GM23338 (cell line): ENCODE data around the gene DPH2. TPM values are rescaled to one million over a fixed set of nuclear protein-coding genes. Genes with fewer than 3 reads are reported as not detected.

ENCODE experiments used
- ATAC-seq: fragments of 200-7000 bp; cut with Tn5 transposase; 3 replicates; pipeline ENCODE4 v1.9.1; 2020
- DNase-seq: peaks from one replicate; pipeline ENCODE4 v3.0.0-alpha.2; 2015; ENCODE audit warnings: low spot score
- H2AFZ ChIP-seq: fragments of 200-600 bp; sonication (generic); 2 replicates; pipeline ENCODE4 v1.8.0; 2016; ENCODE audit warnings: antibody characterized with exemption, mild to moderate bottlenecking, moderate library complexity
- H3F3A ChIP-seq: fragments of 200-600 bp; sonication (generic); replicated peaks from 2 replicates; pipeline ENCODE4 v1.8.0; 2017; ENCODE audit warnings: antibody characterized with exemption, mixed run types, low read depth
- H3K27ac ChIP-seq: fragments of 200-600 bp; sonication (generic); 2 replicates; pipeline ENCODE4 v1.6.1; 2016; ENCODE audit warnings: low read depth
- H3K27me3 ChIP-seq: fragments of 200-600 bp; sonication (generic); 2 replicates; pipeline ENCODE4 v1.8.0; 2016; ENCODE audit warnings: mild to moderate bottlenecking, mixed run types, moderate library complexity; ENCODE audit not compliant: insufficient read depth
- H3K36me3 ChIP-seq: fragments of 200-600 bp; sonication (generic); 2 replicates; pipeline ENCODE4 v1.8.0; 2016; ENCODE audit warnings: mild to moderate bottlenecking; ENCODE audit not compliant: insufficient read depth
- H3K4me1 ChIP-seq: fragments of 200-600 bp; sonication (generic); 2 replicates; pipeline ENCODE4 v1.8.0; 2016; ENCODE audit warnings: mild to moderate bottlenecking, moderate library complexity; ENCODE audit not compliant: insufficient read depth
- H3K4me2 ChIP-seq: fragments of 200-600 bp; sonication (generic); 2 replicates; pipeline ENCODE4 v1.7.1; 2017; ENCODE audit warnings: mixed run types
- H3K4me3 ChIP-seq: fragments of 200-600 bp; sonication (generic); 2 replicates; pipeline ENCODE4 v1.6.1; 2016; ENCODE audit warnings: mixed run types
- H3K79me2 ChIP-seq: fragments of 200-600 bp; sonication (generic); replicated peaks from 2 replicates; pipeline ENCODE4 v1.8.0; 2017; ENCODE audit warnings: mild to moderate bottlenecking; ENCODE audit not compliant: insufficient read depth
- H3K9me2 ChIP-seq: fragments of 200-600 bp; sonication (generic); 2 replicates; pipeline ENCODE4 v1.8.0; 2017; ENCODE audit not compliant: insufficient read depth
- H4K20me1 ChIP-seq: fragments of 200-600 bp; sonication (generic); replicated peaks from 2 replicates; pipeline ENCODE4 v1.8.0; 2017; ENCODE audit warnings: mild to moderate bottlenecking; ENCODE audit not compliant: insufficient read depth
- H3K27ac Mint-ChIP-seq: 2 replicates; pipeline ENCODE4 v1.8.0; 2020; ENCODE audit warnings: inconsistent platforms, mild to moderate bottlenecking, moderate library complexity, mixed read lengths
- H3K27me3 Mint-ChIP-seq: 3 replicates; pipeline ENCODE4 v1.8.0; 2022; ENCODE audit warnings: low read depth, mild to moderate bottlenecking, moderate library complexity, mixed read lengths, inconsistent platforms; ENCODE audit not compliant: insufficient read depth, poor library complexity
- H3K36me3 Mint-ChIP-seq: 3 replicates; pipeline ENCODE4 v1.8.0; 2021; ENCODE audit warnings: low read depth, mild to moderate bottlenecking, inconsistent platforms, moderate library complexity, mixed read lengths
- H3K4me1 Mint-ChIP-seq: 3 replicates; pipeline ENCODE4 v1.8.0; 2020; ENCODE audit warnings: mild to moderate bottlenecking, inconsistent platforms, mixed read lengths
- H3K4me3 Mint-ChIP-seq: 3 replicates; pipeline ENCODE4 v1.8.0; 2021; ENCODE audit warnings: moderate library complexity, mild to moderate bottlenecking, inconsistent platforms, mixed read lengths
- H3K9me3 Mint-ChIP-seq: 3 replicates; pipeline ENCODE4 v1.8.0; 2020; ENCODE audit warnings: moderate library complexity, mild to moderate bottlenecking, inconsistent platforms, mixed read lengths
- CREB1 ChIP-seq: fragments of 250-450 bp; sonication (Bioruptor Pico); IDR thresholded peaks from 2 replicates; pipeline ENCODE4 v1.5.0; 2020; ENCODE audit warnings: low read depth, mild to moderate bottlenecking, moderate library complexity
- EZH2phosphoT487 ChIP-seq: fragments of 200-600 bp; sonication (generic); IDR thresholded peaks from one replicate; pipeline ENCODE4 v1.8.1; 2018; ENCODE audit warnings: antibody characterized with exemption; ENCODE audit not compliant: unreplicated experiment
- JUNB ChIP-seq: IDR thresholded peaks from one replicate; pipeline ENCODE4 v1.6.1; 2016; ENCODE audit warnings: antibody characterized with exemption; ENCODE audit not compliant: unreplicated experiment
- POLR2AphosphoS5 ChIP-seq: IDR thresholded peaks from 2 replicates; pipeline ENCODE4 v1.6.1; 2016; ENCODE audit warnings: antibody characterized with exemption, low read depth
- STAT1 ChIP-seq: IDR thresholded peaks from one replicate; pipeline ENCODE4 v1.6.1; 2016; ENCODE audit warnings: antibody characterized with exemption; ENCODE audit not compliant: unreplicated experiment
- ZNF114 ChIP-seq: fragments of 250-450 bp; sonication (Bioruptor Pico); IDR thresholded peaks from 2 replicates; pipeline ENCODE4 v1.5.0; 2020; ENCODE audit warnings: mild to moderate bottlenecking, moderate library complexity
- polyA plus RNA-seq: library from polyadenylated mRNA; unstranded; fragments of >200 nt; fragmentation: Nextera tagmentation; extraction: Ambion mirVana; gene quantifications from 2 replicates; pipeline ENCODE4 v1.2.1, GENCODE V29; 2016
- total RNA-seq: library from RNA; depleted of rRNA; stranded (reverse); fragments of >200 nt; shearing (Covaris generic); gene quantifications from 2 replicates; pipeline ENCODE4 v1.2.3, GENCODE V29; 2014
- TF ChIP-seq, protein P1 (sequence below), 2 experiments: fragments of 200-600 bp in 1 of 2; sonication (generic) in 1 of 2; conservative IDR thresholded peaks; 2 replicates each; pipeline versions ENCODE4 v1.5.1 to v1.6.1; 2016 to 2017; ENCODE audit warnings: antibody characterized with exemption in 2 of 2, low read depth in 2 of 2, mild to moderate bottlenecking in 2 of 2, moderate library complexity in 1 of 2
- TF ChIP-seq, protein P2 (sequence below): IDR thresholded peaks from one replicate; pipeline ENCODE4 v1.6.1; 2018; ENCODE audit warnings: antibody characterized with exemption; ENCODE audit not compliant: unreplicated experiment
- TF ChIP-seq, protein P3 (sequence below): fragments of 250-450 bp; sonication (Bioruptor Pico); IDR thresholded peaks from 2 replicates; pipeline ENCODE4 v1.5.0; 2020; ENCODE audit warnings: mild to moderate bottlenecking, moderate library complexity

The DPH2 gene
- total and polyA plus RNA-seq, 2 experiments from 2014 or later: 32.1 to 90.3 TPM

DNA sequence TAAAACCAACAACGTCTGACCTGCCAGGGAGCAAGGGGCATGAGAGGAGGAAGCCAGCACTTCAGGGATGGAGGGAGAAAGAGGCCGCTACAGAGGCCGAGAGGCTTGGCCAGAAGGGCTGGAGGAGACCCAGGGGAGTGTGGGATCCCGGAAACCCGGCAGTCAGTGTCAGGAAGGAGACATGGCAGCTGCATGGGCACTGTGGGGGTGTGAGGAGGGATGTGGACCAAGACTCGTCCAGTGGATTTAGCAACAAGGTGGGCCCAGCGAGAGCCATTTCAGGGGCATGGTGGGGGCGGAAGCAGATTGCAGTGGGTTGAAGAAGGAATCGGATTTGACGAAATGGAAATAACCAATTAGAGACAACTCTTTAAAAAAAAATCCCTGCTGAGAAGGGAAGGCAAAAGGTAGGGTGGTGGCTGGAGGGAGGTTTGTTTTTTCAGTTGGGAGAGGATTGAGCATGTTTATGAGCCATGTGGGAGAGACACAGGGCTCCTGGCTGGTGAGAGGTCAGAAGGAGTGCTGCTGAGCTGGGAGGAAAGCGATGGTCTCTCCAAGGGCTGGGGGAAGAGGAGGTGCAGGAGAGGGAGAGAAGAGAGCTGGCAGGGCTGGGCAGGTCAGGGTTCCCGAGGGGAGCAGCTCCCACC, 13.6 kb downstream of the DPH2 start:
- Histone ChIP-seq H3K4me1 (peaks cover 7% of the 10 kb centered on the region; the same call in 1 of the 2 replicates), H3K27me3 (no peaks in the 10 kb centered on the region), H3K27ac (no peak overlapping the region), H3K36me3 (no peaks in the 10 kb centered on the region), H4K20me1 (no peaks in the 10 kb centered on the region; the same call in 1 of the 2 replicates), H3K9me2 (no peaks in the 10 kb centered on the region), H2AFZ (no peak overlapping the region), H3K4me2 (no peak overlapping the region), H3K79me2 (peaks cover 8% of the 10 kb centered on the region; the same call in 1 of the 2 replicates), H3K4me3 (no peak overlapping the region), H3F3A (peaks cover 9% of the 10 kb centered on the region; the same call in 1 of the 2 replicates)
- no peak overlapping the region; the same call in 2 of the 3 replicates for H3K4me3 Mint-ChIP-seq
- ATAC-seq (no peak), DNase-seq (no peak)
- H3K27ac Mint-ChIP-seq: no peak overlapping the region
- peaks cover 15% of the 10 kb centered on the region for H3K4me1 Mint-ChIP-seq
- no peaks in the 10 kb centered on the region for H3K9me3 Mint-ChIP-seq
- H3K27me3 Mint-ChIP-seq: peaks cover 28% of the 10 kb centered on the region
- peaks cover 37% of the 10 kb centered on the region for H3K36me3 Mint-ChIP-seq
- no peak for TF ChIP-seq STAT1
- no peak for TF ChIP-seq CREB1 (CRISPR knock-in tag)
- no peak for TF ChIP-seq JUNB
- no peak for TF ChIP-seq EZH2phosphoT487
- TF ChIP-seq POLR2AphosphoS5: no peak
- TF ChIP-seq, protein P1, sequence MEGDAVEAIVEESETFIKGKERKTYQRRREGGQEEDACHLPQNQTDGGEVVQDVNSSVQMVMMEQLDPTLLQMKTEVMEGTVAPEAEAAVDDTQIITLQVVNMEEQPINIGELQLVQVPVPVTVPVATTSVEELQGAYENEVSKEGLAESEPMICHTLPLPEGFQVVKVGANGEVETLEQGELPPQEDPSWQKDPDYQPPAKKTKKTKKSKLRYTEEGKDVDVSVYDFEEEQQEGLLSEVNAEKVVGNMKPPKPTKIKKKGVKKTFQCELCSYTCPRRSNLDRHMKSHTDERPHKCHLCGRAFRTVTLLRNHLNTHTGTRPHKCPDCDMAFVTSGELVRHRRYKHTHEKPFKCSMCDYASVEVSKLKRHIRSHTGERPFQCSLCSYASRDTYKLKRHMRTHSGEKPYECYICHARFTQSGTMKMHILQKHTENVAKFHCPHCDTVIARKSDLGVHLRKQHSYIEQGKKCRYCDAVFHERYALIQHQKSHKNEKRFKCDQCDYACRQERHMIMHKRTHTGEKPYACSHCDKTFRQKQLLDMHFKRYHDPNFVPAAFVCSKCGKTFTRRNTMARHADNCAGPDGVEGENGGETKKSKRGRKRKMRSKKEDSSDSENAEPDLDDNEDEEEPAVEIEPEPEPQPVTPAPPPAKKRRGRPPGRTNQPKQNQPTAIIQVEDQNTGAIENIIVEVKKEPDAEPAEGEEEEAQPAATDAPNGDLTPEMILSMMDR (conservative IDR thresholded peaks at IDR 0.05; ENCODE audit: low read depth in 2 of 2): no peak

DNA sequence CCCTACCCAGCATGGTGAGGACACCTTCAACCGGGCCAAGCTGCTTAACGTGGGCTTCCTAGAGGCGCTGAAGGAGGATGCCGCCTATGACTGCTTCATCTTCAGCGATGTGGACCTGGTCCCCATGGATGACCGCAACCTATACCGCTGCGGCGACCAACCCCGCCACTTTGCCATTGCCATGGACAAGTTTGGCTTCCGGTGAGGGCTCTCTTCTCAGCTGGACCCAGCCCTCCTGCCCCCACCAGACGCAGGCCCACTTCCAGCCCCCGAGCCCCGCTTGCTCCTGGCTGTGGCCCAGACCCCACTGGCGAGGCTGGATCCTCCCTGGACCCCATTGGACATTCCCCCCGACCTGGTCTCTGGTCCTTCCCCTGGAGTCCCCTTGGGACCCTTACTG, 15.0 kb downstream of the DPH2 start:
- Histone ChIP-seq H3K27ac (no peak overlapping the region), H3K9me2 (no peaks in the 10 kb centered on the region), H3K4me1 (peaks cover 7% of the 10 kb centered on the region; the same call in 1 of the 2 replicates), H2AFZ (no peak overlapping the region), H3K4me3 (no peak overlapping the region), H3F3A (peaks cover 9% of the 10 kb centered on the region; the same call in 1 of the 2 replicates), H3K36me3 (no peaks in the 10 kb centered on the region), H3K4me2 (no peak overlapping the region), H3K79me2 (peaks cover 7% of the 10 kb centered on the region; the same call in 1 of the 2 replicates), H3K27me3 (0 out of 2 replicates have a peak, but pooled peaks cover 2% of the 10 kb centered on the region), H4K20me1 (no peaks in the 10 kb centered on the region; the same call in 1 of the 2 replicates)
- H3K36me3 Mint-ChIP-seq: peaks cover 33% of the 10 kb centered on the region
- no peak for DNase-seq
- H3K27me3 Mint-ChIP-seq: peaks cover 29% of the 10 kb centered on the region
- H3K4me3 Mint-ChIP-seq: no peak overlapping the region
- ATAC-seq: no peak
- no peak overlapping the region for H3K27ac Mint-ChIP-seq
- H3K9me3 Mint-ChIP-seq: no peaks in the 10 kb centered on the region
- H3K4me1 Mint-ChIP-seq: peaks cover 11% of the 10 kb centered on the region
- TF ChIP-seq, protein P2, sequence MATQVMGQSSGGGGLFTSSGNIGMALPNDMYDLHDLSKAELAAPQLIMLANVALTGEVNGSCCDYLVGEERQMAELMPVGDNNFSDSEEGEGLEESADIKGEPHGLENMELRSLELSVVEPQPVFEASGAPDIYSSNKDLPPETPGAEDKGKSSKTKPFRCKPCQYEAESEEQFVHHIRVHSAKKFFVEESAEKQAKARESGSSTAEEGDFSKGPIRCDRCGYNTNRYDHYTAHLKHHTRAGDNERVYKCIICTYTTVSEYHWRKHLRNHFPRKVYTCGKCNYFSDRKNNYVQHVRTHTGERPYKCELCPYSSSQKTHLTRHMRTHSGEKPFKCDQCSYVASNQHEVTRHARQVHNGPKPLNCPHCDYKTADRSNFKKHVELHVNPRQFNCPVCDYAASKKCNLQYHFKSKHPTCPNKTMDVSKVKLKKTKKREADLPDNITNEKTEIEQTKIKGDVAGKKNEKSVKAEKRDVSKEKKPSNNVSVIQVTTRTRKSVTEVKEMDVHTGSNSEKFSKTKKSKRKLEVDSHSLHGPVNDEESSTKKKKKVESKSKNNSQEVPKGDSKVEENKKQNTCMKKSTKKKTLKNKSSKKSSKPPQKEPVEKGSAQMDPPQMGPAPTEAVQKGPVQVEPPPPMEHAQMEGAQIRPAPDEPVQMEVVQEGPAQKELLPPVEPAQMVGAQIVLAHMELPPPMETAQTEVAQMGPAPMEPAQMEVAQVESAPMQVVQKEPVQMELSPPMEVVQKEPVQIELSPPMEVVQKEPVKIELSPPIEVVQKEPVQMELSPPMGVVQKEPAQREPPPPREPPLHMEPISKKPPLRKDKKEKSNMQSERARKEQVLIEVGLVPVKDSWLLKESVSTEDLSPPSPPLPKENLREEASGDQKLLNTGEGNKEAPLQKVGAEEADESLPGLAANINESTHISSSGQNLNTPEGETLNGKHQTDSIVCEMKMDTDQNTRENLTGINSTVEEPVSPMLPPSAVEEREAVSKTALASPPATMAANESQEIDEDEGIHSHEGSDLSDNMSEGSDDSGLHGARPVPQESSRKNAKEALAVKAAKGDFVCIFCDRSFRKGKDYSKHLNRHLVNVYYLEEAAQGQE: no peak
- no peak for TF ChIP-seq JUNB
- no peak for TF ChIP-seq EZH2phosphoT487
- TF ChIP-seq ZNF114: no peak
- TF ChIP-seq, protein P3, sequence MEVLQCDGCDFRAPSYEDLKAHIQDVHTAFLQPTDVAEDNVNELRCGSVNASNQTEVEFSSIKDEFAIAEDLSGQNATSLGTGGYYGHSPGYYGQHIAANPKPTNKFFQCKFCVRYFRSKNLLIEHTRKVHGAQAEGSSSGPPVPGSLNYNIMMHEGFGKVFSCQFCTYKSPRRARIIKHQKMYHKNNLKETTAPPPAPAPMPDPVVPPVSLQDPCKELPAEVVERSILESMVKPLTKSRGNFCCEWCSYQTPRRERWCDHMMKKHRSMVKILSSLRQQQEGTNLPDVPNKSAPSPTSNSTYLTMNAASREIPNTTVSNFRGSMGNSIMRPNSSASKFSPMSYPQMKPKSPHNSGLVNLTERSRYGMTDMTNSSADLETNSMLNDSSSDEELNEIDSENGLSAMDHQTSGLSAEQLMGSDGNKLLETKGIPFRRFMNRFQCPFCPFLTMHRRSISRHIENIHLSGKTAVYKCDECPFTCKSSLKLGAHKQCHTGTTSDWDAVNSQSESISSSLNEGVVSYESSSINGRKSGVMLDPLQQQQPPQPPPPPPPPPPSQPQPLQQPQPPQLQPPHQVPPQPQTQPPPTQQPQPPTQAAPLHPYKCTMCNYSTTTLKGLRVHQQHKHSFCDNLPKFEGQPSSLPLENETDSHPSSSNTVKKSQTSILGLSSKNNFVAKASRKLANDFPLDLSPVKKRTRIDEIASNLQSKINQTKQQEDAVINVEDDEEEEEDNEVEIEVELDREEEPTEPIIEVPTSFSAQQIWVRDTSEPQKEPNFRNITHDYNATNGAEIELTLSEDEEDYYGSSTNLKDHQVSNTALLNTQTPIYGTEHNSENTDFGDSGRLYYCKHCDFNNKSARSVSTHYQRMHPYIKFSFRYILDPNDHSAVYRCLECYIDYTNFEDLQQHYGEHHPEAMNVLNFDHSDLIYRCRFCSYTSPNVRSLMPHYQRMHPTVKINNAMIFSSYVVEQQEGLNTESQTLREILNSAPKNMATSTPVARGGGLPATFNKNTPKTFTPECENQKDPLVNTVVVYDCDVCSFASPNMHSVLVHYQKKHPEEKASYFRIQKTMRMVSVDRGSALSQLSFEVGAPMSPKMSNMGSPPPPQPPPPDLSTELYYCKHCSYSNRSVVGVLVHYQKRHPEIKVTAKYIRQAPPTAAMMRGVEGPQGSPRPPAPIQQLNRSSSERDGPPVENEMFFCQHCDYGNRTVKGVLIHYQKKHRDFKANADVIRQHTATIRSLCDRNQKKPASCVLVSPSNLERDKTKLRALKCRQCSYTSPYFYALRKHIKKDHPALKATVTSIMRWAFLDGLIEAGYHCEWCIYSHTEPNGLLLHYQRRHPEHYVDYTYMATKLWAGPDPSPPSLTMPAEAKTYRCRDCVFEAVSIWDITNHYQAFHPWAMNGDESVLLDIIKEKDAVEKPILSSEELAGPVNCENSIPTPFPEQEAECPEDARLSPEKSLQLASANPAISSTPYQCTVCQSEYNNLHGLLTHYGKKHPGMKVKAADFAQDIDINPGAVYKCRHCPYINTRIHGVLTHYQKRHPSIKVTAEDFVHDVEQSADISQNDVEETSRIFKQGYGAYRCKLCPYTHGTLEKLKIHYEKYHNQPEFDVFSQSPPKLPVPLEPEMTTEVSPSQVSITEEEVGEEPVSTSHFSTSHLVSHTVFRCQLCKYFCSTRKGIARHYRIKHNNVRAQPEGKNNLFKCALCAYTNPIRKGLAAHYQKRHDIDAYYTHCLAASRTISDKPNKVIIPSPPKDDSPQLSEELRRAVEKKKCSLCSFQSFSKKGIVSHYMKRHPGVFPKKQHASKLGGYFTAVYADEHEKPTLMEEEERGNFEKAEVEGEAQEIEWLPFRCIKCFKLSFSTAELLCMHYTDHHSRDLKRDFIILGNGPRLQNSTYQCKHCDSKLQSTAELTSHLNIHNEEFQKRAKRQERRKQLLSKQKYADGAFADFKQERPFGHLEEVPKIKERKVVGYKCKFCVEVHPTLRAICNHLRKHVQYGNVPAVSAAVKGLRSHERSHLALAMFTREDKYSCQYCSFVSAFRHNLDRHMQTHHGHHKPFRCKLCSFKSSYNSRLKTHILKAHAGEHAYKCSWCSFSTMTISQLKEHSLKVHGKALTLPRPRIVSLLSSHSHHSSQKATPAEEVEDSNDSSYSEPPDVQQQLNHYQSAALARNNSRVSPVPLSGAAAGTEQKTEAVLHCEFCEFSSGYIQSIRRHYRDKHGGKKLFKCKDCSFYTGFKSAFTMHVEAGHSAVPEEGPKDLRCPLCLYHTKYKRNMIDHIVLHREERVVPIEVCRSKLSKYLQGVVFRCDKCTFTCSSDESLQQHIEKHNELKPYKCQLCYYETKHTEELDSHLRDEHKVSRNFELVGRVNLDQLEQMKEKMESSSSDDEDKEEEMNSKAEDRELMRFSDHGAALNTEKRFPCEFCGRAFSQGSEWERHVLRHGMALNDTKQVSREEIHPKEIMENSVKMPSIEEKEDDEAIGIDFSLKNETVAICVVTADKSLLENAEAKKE (CRISPR knock-in tag): no peak
- no peak for TF ChIP-seq POLR2AphosphoS5
